ENCODE results near the gene EMILIN3. TPM values are rescaled to one million over a fixed set of nuclear protein-coding genes. Genes with fewer than 3 reads are reported as not detected.

Gene EMILIN3
- total RNA-seq, 1 donor from 2014 or later, result not detected

DNA sequence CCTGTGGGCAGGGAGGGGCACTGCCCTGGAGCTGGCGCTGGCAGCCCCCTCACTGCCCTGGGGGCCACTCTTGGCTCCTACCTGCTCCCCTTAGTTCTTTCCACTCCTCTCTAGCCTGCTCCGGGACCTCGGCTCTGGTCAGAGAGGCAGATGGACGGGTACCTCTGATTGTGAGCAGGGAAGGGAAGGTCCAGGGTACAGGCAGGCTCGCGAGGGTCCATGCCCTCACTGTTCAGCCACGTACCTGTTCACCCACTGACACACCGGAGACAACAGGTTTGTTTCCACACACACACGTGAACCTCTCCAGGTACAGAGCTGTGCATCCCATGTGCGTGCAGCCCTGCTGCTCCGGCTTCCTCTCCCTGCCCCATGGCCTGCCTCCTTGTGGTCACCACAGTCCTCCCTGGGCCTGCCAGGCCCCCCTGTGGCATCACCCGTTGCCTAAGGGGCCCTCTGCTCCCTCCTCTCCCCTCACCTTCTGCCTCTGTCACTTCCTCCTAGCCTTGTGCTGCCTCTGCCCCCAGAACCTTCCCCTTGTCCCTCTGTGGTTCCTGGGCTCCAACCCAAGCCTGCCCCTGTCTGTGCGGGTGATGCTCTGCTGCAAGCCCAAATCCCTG lies 2.3 kb downstream of the EMILIN3 start:
- Mint-ChIP-seq H3K9me3 (no peaks in the 10 kb centered on the region), H3K27me3 (peaks cover 29% of the 10 kb centered on the region), H3K4me1 (peaks cover 9% of the 10 kb centered on the region), H3K4me3 (no peak overlapping the region), H3K36me3 (ENCODE audit: low read depth) (no peaks in the 10 kb centered on the region), H3K27ac (no peak overlapping the region)
- intact Hi-C loops (cut with micrococcal nuclease), result no loop called here
- ChIA-PET CTCF (no interaction called here), POLR2A (no interaction called here)
- no peak for ATAC-seq (ENCODE audit: low read depth)
- TF ChIP-seq, protein P1, sequence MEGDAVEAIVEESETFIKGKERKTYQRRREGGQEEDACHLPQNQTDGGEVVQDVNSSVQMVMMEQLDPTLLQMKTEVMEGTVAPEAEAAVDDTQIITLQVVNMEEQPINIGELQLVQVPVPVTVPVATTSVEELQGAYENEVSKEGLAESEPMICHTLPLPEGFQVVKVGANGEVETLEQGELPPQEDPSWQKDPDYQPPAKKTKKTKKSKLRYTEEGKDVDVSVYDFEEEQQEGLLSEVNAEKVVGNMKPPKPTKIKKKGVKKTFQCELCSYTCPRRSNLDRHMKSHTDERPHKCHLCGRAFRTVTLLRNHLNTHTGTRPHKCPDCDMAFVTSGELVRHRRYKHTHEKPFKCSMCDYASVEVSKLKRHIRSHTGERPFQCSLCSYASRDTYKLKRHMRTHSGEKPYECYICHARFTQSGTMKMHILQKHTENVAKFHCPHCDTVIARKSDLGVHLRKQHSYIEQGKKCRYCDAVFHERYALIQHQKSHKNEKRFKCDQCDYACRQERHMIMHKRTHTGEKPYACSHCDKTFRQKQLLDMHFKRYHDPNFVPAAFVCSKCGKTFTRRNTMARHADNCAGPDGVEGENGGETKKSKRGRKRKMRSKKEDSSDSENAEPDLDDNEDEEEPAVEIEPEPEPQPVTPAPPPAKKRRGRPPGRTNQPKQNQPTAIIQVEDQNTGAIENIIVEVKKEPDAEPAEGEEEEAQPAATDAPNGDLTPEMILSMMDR (IDR thresholded peaks at IDR 0.05), result no peak
- no peak for DNase-seq

DNA sequence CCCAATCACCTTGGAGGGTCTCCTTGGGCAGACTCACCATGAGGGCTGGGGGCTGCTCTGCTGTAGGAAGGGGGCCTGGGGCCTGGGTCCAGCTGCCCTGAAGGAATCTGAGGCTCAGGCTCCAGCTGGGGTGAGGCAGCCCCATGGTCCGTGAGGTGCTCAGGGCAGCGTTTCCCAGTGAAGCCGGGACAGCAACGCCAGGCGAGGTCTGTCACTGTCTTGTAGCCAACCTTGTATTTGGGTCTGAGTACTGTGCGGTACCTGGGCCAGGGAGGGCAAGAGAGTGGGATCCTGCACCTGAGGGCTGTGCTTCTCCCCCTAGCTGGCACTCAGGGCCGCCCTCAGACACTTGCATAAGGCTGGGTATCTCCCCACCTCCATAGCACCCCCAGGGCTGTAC lies 3.0 kb downstream of the EMILIN3 start:
- TF ChIP-seq, protein P1 (IDR thresholded peaks at IDR 0.05), result no peak
- ATAC-seq (ENCODE audit: low read depth), result no peak
- H3K4me1 Mint-ChIP-seq, result peaks cover 9% of the 10 kb centered on the region
- no peaks in the 10 kb centered on the region for H3K9me3 Mint-ChIP-seq
- no peak overlapping the region for H3K27ac Mint-ChIP-seq
- intact Hi-C loops (cut with micrococcal nuclease), result no loop called here
- H3K36me3 Mint-ChIP-seq (ENCODE audit: low read depth), result no peaks in the 10 kb centered on the region
- no peak for DNase-seq
- H3K27me3 Mint-ChIP-seq, result peaks cover 24% of the 10 kb centered on the region
- CTCF ChIA-PET, result no interaction called here
- POLR2A ChIA-PET, result no interaction called here
- H3K4me3 Mint-ChIP-seq, result no peak overlapping the region

DNA sequence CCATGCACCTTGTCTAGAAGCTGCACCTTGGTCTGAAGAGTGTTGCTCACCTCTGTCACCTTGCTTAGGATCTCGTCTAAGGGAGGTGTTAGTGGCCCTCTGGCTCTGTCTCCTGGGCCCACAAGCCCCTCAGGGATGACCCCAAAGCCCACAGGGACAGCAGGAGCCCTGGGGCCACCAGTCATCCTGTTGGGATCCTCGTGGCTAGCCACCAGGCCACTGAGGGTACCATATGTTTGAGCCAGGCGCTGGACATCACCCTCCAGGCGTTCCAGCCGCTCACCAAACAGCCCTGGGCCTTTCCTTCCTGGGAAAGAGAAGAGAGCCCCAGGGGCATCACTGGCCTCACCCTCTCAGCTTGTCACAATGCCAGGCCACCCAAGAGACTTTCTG lies 3.9 kb downstream of the EMILIN3 start:
- intact Hi-C loops (cut with micrococcal nuclease), result no loop called here
- Mint-ChIP-seq H3K27ac (no peak overlapping the region), H3K4me3 (no peak overlapping the region), H3K36me3 (ENCODE audit: low read depth) (no peaks in the 10 kb centered on the region), H3K4me1 (peaks cover 9% of the 10 kb centered on the region), H3K9me3 (no peaks in the 10 kb centered on the region), H3K27me3 (peaks cover 20% of the 10 kb centered on the region)
- no peak for DNase-seq
- ChIA-PET CTCF (no interaction called here), POLR2A (no interaction called here)
- no peak for ATAC-seq (ENCODE audit: low read depth)
- TF ChIP-seq, protein P1 (IDR thresholded peaks at IDR 0.05), result no peak

DNA sequence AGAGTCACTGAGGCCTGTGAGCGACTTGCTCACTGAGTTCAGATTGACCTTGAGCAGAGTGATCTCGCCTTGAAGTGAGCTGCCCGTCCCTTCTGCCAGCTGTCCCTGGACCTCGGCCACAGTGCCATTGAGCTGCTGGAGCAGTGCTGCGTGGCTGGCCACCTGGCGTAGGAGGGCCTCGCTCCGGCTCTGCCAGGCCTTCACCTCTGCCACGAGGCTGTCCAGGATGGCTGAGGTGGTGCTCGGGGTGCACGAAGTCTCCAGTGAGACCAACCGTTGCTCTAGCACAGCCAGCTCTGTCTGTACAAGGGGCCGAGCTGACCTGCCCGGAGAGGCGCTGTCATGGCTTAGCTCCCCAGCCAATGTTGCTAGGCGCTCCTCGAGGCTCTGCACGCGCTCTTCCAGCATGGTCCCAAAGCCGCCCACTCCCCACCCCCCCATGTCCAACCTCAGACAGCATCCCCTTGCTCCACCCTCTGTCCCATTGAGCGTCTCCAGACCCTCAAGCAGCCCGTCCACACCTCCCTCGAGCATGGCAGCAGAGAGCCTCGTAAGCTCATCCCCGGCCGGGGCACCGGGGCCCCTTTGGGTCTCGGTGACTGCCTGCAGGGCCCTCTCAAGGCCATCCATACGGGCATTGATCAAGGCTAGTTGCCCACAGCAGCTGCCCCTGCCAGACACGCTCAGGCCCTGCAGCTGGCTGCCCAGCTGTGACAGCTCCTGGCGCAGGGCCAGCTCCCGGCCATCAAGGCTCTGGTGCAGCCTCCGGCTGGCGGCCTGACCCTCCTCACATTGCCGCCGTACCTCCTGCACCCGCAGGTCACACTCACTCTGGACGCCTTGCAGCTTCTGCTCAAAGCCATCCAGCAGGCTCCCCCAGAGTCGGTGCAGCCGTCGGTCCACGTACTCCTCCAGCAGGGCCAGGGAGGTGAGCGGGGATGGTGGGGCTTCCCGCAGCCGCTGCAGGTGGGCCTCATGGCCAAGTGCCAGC lies 4.6 kb downstream of the EMILIN3 start:
- H3K27ac Mint-ChIP-seq, result no peak overlapping the region
- ATAC-seq (ENCODE audit: low read depth), result no peak
- H3K4me3 Mint-ChIP-seq, result no peak overlapping the region
- H3K36me3 Mint-ChIP-seq (ENCODE audit: low read depth), result no peaks in the 10 kb centered on the region
- no peaks in the 10 kb centered on the region for H3K9me3 Mint-ChIP-seq
- H3K27me3 Mint-ChIP-seq, result peaks cover 14% of the 10 kb centered on the region
- no peak for DNase-seq
- CTCF ChIA-PET, result no interaction called here
- peaks cover 3% of the 10 kb centered on the region for H3K4me1 Mint-ChIP-seq
- TF ChIP-seq, protein P1 (IDR thresholded peaks at IDR 0.05), result no peak
- intact Hi-C loops (cut with micrococcal nuclease), result no loop called here
- POLR2A ChIA-PET, result no interaction called here
